HG02571 (cell line): Measurements from ENCODE around the gene COL6A3.

Experiments
- ATAC-seq: cut with Tn5 transposase; IDR thresholded peaks from one replicate; pipeline ENCODE4 v1.9.1; 2021; ENCODE audit warnings: mild to moderate bottlenecking, moderate library complexity; ENCODE audit not compliant: unreplicated experiment

Gene COL6A3

GRCh38 chr2:237441605-237442274 is 27.8 kb upstream of the COL6A3 start:
- no peak for ATAC-seq

- no peak for ATAC-seq
Measured at GRCh38 chr2:237440819-237441281, 26.9 kb upstream of the COL6A3 start.

- no peak for ATAC-seq
Measured at GRCh38 chr2:237438080-237438940, 24.3 kb upstream of the COL6A3 start.

GRCh38 chr2:237437566-237437965 is 23.6 kb upstream of the COL6A3 start:
- ATAC-seq, result no peak

GRCh38 chr2:237435844-237436587 is 22.1 kb upstream of the COL6A3 start:
- no peak for ATAC-seq

- no peak for ATAC-seq
Measured at GRCh38 chr2:237434866-237435311, 20.9 kb upstream of the COL6A3 start.

- ATAC-seq, result no peak
Measured at GRCh38 chr2:237433920-237434676, 20.1 kb upstream of the COL6A3 start.

GRCh38 chr2:237432484-237433092 is 18.6 kb upstream of the COL6A3 start:
- ATAC-seq, result no peak

GRCh38 chr2:237431837-237432236 is 17.9 kb upstream of the COL6A3 start:
- ATAC-seq, result no peak

- ATAC-seq, result no peak
Measured at GRCh38 chr2:237431372-237431771, 17.4 kb upstream of the COL6A3 start.

GRCh38 chr2:237430861-237431260 is 16.9 kb upstream of the COL6A3 start:
- ATAC-seq, result no peak

GRCh38 chr2:237429753-237430152 is 15.8 kb upstream of the COL6A3 start:
- no peak for ATAC-seq

GRCh38 chr2:237427769-237428506 is 14.0 kb upstream of the COL6A3 start:
- ATAC-seq, result no peak

- ATAC-seq, result no peak
Measured at GRCh38 chr2:237426517-237426916, 12.6 kb upstream of the COL6A3 start.

- no peak for ATAC-seq
Measured at GRCh38 chr2:237425320-237425719, 11.4 kb upstream of the COL6A3 start.

- ATAC-seq, result no peak
Measured at GRCh38 chr2:237424544-237424943, 10.6 kb upstream of the COL6A3 start.

- no peak for ATAC-seq
Measured at GRCh38 chr2:237423891-237424290, 9.9 kb upstream of the COL6A3 start.

- no peak for ATAC-seq
Measured at GRCh38 chr2:237422309-237422708, 8.3 kb upstream of the COL6A3 start.

GRCh38 chr2:237421542-237422116 is 7.7 kb upstream of the COL6A3 start:
- no peak for ATAC-seq
